CD4-positive, alpha-beta T cell treated with Interleukin-10 for 1 hour (primary cell): ENCODE results near the gene AIF1L.

Experiments
- DNase-seq: peaks from one replicate; pipeline ENCODE4 v3.0.0-alpha.2; 2020

Gene AIF1L

DNA sequence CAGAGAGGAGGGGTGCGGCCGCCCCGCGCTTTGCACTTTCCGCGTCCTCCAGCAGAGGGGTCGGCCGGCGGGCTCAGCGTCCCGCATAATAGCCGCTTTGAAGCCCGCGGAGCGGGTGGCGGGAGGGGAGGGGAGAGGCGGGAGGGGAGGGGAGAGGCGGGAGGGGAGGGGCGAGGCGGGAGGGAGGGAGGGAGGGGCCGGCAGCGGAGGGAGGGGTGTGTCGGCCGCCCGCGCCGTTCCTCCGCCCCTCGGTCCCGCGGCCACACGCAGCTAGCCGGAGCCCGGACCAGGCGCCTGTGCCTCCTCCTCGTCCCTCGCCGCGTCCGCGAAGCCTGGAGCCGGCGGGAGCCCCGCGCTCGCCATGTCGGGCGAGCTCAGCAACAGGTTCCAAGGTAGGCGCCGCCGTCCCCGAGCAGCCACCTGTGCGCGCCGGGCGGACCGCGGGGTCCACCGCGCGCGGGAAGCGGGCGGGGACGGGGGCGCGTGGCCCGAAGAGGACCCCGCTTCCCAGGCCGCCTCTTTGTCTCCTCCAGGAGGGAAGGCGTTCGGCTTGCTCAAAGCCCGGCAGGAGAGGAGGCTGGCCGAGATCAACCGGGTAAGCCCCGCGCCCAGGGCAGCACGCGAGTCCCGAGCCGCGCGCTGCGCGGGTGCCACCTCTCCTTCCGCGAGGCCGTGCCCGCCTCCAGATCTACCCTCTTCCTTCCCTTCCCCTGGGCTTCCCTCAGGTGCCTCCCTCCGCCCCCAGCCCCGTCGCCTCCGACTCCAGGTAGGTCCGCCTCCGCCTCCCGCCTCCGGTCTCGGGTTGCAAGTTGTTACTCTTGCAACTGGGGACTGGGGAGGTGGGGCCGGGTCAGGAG lies at the start of gene AIF1L:
Gene AIF1L, plus strand, starts transcription at position 263 of the 857 bp plus-strand sequence. Its CDS starts 99 bp downstream, at position 362.
- no peak for DNase-seq

DNA sequence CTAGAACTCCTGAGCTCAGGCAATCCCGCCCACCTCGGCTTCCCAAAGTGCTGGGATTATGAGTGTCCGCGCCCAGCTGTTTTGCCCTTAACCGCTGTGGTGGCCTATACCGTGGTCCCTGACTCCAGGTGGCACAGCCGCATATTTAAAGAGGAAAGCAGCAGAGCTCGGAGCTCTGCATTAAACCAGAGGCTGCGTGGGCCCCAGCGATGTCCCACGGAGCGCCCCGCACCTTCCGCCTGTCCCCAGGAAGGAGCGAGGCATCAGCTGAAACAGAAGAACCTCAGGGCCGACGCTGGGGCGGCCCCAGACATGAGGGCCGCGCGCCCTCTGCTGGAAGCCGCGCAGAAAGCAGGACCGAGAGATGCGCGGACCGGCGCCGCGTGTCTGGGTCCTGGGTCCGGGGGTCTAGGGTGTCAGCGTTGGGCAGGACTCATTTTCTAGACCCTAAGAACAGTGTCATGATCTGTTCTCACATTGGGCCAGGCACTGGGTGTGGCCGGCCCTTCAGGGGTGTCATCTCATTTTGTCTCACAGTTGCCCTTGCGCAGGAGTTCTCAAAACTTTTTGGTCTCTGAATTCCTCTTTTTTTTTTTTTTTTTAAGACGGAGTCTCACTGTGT lies 49.6 kb upstream of the AIF1L start:
- DNase-seq, result peak; percentile 67

DNA sequence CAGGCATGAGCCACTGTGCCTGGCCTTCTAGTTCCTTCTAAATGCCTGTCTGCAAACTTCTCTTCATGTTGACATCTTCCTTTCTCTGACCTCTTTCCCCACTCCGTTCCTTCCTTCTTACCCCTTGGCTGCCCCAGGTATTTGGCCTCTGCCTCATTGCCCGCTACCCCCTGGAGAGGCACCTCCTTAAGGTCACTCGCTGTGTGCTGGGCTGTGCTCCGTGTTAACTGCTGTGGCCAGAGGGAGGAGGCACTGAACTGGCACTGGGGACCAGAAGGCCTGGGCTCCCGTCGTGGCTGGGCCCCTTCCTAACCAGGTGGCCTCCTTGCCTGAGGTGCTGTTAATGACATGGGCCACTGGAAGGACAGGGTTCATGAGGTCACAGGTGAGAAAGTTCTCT lies 48.0 kb upstream of the AIF1L start:
- no peak for DNase-seq

DNA sequence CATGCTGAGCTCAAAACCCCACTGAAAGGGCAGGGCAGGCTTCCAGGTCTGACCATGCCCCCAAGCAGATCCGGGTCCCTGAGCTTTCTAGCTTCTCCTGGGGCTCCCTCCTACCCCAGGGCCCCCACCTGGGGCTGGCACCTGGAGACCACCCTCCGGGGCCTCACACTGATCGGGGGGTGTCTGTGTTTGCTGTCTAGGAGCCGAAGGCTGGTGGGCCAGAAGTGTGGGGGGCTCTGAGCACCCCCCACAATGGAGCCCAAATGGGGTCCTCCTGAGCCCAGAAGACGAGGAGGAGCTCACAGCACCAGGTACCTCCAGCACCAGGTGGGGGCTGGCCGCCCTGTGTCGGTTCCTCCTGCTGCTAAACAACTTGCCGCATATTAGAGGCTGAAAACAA lies 47.5 kb upstream of the AIF1L start:
- no peak for DNase-seq

DNA sequence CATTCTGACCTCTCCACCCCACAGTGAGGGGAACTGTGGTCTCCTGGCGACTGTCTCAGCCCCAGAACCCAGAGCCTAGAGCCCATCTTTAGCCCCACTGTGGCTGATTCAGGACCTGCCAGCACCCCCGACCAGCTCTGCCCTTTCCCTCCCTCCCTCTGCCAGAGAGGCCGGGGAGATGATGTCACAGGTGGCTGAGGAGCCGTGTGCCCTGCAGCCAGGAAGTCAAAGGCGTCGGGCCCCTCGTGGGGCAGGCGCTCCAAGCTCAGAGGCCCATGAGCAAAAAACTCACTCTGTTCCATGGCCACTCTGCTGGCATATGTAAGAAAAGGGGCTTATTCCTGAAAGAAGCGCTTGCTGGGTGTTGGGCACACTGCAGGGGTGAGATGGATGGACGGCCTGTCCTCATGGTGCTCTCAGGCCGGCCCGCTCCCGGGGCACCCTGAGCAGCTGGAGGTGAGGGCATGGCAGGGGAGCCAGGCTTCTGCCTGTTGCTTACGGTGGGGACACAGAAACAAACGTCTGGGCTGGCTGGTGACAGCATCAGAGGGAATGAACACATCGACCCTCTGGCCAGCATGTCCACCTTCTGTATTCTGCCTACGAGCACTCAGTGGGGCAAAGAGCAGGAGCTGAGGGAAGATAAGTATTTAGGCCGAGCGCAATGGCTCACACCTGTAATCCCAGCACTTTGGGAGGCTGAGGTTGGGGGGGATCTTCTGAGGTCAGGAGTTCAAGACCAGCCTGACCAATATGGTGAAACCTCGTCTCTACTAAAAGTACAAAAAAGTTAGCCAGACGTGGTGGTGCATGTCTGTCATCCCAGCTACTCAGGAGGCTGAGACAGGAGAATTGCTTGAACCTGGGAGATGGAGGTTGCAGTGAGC lies 46.3 kb upstream of the AIF1L start:
- no peak for DNase-seq

DNA sequence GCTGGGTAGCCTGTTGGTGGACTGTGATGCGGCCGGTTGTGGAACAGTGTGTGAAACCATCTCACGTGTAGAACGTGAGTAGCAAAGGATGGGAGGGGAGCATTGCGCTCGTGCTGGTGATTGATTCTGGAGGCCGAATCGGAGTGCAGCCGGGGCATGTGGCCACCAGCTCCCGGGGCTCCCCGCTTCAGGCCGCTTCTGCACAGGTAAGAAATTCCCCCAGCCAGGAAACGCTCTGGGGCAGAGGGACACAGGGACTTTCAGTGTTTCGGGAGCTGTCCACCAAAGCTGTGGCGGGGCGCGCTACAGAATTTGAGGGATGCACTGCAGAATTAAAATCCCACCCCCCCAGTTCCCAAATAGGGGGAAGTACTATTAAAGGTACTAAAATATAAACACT lies 45.5 kb upstream of the AIF1L start:
- DNase-seq, result no peak

DNA sequence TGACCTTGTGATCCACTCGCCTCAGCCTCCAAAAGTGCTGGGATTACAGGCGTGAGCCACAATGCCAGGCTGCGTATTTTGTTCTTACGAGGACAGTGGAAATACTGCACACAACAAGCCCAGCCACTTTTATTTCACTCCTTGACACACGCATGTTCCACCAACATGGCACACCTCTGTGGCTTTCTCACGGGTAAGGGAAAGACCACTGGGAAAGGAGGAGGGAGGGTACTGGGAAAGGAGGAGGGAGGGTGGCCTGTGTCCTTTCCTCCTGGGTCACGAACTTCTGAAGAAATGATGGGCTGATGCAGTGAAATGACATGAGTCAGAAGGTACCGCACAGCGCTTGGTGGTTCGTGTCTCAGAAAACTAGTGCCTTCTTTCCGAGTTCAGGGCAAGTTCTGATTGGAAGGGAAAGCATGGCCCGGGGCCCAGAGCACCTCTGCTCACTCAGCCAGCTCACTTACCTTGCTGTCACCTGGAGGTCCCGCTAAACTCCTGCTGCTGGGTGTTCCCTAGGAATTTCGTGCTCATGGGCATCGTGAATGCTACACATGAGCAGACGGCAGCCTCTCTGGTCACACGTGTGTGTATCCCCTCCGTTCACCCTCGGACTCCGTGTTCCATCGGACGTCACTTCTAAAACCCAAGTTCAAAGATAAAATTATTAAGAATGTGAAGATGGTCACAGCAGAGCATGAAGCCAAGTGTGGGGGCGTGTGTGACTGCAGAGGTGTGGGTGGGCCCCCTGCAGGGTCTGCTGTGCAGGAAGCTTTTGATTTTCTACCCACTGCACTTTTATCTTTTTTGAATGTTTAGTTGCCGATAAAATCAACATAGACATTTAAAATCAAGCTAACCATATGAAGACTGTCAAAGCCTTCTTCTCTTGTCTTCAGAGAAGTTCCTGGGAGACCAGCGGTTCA lies 44.5 kb upstream of the AIF1L start:
- no peak for DNase-seq

DNA sequence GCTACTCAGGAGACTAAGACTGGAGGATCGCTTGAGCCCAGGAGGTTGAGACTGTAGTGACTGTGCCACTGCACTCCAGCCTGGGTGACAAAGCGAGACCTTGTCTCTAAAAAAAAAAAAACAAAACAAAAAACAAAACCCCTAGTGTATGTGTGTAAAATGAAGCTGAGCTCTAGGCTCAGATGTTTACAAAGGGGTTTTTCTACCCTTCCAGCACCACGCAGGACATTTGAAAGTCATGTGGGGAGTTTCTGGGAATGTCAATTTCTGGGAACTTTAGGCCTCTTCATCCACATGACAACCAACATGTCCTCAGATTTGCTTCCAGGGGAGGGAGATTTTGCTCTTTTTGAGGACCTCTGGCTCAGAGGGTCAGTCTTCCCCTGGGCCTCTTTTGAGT lies 42.4 kb upstream of the AIF1L start:
- no peak for DNase-seq

DNA sequence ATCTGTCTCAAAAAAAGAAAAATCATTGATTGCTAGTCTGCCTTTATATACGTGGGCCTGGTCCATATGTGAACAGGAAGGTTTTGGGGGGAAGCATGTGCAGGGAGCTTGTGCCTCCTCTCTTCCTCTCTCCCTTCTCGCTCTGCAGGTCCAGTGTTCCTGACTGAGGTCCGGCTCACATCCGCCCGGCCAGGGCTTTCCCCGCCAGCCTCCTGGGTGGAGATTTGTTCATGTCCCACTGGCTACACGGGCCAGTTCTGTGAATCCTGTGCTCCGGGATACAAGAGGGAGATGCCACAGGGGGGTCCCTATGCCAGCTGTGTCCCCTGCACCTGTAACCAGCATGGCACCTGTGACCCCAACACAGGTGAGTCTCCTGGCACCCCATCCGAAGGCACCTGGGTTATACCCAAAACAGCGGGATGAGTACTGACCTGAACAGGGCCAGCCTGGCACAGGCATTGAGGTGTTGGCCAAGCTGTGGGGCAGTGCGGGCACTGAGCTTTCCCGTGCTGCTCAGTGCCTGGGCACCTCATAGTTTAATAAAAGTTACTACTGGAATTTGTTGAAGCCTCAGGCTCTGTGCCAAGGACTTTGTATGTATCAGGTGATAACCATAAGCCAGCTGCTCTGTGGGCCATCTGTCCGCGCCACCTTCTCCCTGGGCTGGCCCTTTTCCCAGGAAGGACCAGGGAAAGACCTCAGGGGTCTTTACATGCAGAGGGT lies 39.4 kb upstream of the AIF1L start:
- no peak for DNase-seq

DNA sequence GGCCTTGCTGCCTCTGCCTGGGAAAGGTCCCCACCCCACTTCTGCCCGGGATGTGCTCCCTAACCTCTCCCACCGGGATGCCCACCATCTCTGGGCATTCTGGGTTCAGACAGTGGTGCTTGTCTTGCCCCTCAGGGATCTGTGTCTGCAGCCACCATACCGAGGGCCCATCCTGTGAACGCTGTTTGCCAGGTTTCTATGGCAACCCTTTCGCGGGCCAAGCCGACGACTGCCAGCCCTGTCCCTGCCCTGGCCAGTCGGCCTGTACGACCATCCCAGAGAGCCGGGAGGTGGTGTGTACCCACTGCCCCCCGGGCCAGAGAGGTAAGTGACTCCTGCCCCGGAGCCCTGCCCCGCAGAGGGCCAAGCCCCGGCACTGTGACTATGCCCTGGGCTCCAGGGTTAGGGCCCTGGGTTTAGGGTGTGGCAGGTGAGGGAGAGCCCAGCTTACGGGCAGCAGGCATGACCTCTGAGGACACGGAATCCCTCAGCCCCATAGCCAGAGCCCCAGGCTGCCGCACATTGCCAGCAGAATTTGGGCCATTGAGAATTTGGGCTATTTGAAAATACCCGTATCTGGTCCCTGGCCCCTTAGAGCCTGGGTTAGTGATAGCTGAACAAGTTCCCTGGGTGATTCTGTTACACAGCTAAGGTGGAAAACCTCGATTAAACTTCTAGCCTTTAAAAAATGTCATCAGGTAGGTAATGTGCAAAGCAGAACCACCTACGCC lies 35.3 kb upstream of the AIF1L start:
- DNase-seq, result no peak

DNA sequence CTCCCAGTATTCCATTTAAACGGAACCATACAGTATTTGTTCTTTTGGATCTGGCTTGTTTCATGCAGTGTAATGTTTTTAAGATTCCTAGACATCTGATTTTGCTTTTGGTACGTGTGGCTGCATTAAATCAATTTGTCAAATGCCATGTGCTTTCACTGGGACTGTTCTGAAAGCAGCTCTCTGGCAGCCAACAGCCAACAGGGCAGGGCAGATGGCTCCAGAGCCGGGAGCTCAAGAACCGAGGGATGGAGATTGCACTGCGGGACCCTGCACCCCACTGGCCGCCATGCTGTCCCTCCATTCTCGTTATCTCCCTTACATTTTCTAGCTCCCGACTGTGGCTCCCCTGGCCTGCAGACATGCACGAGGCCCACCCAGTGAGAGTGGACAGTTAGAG lies 33.4 kb upstream of the AIF1L start:
- no peak for DNase-seq

DNA sequence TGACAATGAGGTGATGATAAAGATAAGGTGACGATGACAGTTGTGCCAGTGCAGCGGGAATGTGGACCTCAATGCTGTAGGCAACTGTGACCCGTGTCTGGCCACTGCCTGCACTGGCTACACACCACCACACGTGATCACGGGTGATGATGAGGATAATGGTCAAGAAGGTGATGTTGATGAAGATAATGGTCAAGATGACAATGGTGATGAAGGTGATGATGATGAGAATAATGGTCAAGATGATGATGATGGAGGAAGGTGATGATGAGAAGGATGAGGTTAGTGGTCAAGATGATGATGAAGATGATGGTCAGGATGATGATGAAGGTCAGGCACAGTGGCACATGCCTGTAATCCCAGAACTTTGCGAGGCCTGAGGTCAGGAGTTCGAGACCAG lies 30.7 kb upstream of the AIF1L start:
- no peak for DNase-seq

DNA sequence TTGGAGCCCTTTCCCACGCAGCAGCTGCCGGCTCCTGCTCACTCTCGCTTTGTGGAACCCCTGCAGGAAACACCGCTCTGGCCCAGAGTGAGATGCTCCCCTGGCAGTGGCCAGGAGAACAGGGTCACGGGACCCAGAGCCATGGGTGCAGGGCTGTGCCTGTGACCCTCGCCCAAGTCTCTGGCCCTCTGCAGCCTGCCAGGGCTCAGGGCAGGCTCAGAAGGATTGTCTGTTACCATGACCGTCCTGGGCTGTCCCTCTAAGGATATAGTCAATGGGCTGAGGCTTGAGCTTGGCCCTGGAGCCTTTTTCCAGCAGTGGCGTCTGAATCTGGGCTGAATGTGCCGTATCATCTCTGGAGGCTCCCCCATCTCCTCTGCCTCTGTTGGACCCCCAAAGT lies 28.7 kb upstream of the AIF1L start:
- DNase-seq, result no peak

DNA sequence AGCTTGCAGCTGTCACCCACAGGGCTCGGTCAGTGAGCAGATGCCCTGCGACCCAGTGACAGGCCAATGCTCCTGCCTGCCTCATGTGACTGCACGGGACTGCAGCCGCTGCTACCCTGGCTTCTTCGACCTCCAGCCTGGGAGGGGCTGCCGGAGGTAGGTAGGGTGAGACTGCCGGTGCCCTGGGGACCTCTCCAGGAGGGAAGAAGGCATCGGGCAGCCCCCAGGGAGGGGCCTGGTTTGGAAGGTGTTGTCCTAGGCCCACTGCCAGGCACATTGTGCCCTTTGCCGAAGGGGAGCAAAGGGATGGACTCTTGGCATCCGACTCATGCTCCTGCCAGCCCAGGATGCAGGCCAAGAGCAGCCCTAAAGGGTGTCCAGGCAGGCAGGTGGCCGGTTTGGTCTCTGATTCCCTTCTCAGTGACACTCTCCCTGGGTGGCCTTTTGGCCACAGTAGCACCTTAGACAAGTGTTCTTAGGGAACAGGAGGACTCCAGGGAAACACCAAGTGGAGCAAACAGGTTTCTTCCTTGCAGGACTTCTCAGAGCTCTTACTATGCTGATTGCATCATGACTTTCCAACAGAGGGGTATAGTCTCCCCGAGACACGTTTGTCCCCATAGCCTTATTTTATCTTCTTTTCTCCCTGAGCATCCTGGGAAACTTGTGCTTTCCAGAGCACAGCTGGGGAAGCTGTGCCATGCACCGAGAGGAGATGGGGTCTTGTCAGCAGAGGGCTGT lies 28.1 kb upstream of the AIF1L start:
- no peak for DNase-seq

DNA sequence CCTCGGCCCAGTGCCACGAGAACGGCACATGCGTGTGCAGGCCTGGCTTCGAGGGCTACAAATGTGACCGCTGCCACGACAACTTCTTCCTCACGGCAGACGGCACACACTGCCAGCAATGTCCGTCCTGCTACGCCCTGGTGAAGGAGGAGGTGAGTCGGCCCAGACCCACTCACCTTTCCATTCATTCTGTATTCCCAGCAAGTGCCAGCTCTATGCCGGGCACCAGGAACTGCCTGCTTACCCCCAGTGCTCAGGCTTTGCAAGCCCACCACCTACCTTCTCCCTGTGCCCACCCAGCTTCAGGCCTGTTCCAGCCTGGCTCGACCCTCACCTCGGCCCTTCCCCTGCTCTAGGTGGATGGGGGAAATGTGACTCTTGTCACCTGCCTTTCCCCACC lies 26.6 kb upstream of the AIF1L start:
- no peak for DNase-seq

DNA sequence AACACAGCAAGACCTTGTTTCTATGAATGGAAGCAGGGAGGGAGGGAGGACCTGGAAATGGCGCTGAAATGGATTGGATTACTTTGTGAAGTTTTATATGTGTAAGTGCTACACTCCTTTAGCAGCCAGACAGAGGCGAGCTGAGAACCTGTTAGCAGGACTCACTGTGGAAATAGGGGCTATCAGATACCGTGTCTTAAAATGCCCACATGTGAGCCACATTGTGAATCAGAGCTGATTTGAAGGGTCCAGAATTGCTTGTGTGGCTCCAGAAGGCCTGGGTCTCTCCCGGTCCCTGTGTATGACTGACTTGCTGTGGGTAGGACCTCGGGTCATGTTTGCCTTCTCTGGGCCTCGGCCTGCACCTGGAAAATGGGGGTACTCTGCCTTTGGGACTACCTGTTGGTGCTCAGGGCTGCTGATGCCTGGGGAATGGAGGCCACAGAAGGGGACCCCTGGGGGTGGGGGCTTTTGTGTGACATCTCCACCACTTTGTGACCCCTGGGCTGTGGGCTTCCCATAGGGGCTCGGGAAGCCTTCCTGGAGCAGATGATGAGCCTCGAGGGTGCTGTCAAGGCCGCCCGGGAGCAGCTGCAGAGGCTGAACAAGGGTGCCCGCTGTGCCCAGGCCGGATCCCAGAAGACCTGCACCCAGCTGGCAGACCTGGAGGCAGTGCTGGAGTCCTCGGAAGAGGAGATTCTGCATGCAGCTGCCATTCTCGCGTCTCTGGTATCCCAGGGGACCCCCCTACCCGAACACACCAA lies 24.0 kb upstream of the AIF1L start:
- DNase-seq, result no peak

DNA sequence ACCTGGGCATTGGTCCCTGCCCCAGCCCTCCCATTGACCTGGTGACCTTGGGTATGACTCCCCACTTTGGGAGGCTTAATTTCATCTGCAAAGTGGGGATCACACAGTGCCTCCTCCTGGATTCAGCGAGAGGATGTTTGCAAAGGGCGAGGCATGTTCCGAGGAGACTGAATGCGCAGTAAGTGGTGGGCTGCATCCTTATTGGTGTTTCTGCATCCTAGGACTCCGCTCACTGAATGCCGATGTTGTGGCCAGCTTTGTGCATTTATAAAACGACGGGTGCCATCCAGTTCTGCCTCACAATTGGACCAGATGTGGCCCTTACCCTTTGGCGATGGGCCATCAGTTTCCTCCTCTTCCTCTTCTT lies 23.5 kb upstream of the AIF1L start:
- DNase-seq, result no peak

DNA sequence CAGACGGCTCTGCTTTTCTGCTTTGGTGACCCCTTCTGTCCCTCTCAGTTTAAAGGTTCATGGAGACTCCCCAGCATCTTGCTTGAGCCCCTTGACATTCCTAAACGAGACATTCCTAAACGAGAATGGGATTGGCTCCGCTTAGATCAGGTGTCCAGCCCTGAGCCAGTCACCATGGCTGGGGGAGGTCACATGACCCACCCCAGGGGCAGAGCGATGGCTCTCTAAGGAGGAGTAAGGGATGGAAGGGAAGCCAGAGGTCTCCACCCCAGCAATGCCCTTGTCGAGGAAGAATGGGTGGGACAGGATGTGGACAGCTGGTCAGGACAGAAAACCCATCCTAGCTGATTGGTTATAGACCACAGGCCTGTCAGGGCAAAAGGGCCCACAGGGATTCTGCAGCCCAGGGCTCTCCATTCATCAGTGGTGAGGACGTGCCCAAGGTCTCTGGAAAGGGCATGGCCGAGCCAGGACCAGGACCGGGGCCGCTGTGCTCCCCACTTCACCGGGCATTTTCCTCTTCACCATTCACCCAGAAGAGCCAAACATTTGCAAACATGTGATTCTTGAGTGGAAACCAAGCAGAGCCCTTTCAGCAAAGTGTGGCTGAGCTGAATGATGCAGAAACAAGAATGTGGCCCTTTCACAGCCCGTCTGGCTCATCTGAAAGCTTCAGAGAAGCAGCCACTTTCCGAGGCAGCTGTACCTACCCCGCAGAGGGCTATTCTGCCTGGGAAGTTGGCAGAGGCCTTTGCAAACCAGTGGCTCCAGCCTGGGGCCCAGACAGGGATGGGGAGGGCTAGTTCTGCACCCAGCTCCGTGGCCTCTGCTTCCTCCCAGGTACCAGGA lies 19.8 kb upstream of the AIF1L start:
- no peak for DNase-seq
